K562 (cell line): ENCODE data around the gene MPND. TPM values are rescaled to one million over a fixed set of nuclear protein-coding genes. Genes with fewer than 3 reads are reported as not detected.

Experiments used
- CXXC5 ChIP-seq: fragments of 250-450 bp; sonication (Bioruptor Pico); IDR thresholded peaks from 2 replicates; pipeline ENCODE4 v1.8.0; 2022; ENCODE audit warnings: inconsistent platforms, mild to moderate bottlenecking, moderate library complexity
- GTF2F1 ChIP-seq: IDR thresholded peaks from 2 replicates; pipeline ENCODE4 v1.6.1; 2011; ENCODE audit warnings: low read depth, low read length, improper control_type of control experiment
- IRF2 ChIP-seq: sonication (generic); formaldehyde crosslinking; IDR thresholded peaks from 2 replicates; pipeline ENCODE4 v1.8.1; 2022; ENCODE audit warnings: mild to moderate bottlenecking, missing genetic modification reagents
- SPI1 ChIP-seq: IDR thresholded peaks from 2 replicates; pipeline ENCODE4 v1.6.1; 2011; ENCODE audit warnings: low read depth, low read length, control low read depth, borderline replicate concordance
- ZNF589 ChIP-seq: fragments of 200-800 bp; sonication (Bioruptor generic); IDR thresholded peaks from 2 replicates; pipeline ENCODE4 v1.6.1; 2016; ENCODE audit warnings: low read depth, missing genetic modification characterization, missing compliant biosample characterization
- polyA plus RNA-seq, 8 experiments: library from polyadenylated mRNA; depleted of rRNA in 4 of 8; stranded (reverse) in 5 of 8; unstranded in 3 of 8; fragments of >200 nt; fragmentation: Nextera tagmentation in 2 of 8; fragmentation: Illumina TruSeq in 1 of 8; extraction: Ambion mirVana in 2 of 8; extraction: Trizol in 1 of 8; gene quantifications; 2 replicates each; pipeline versions ENCODE4 v1.2.1 to v1.2.3, GENCODE V29; 2011 to 2014; ENCODE audit warnings: inconsistent platforms in 1 of 8, missing spikeins in 1 of 8
- total RNA-seq, 7 experiments: library from RNA; depleted of rRNA in 6 of 7; stranded (reverse); fragments of >200 nt in 6 of 7; fragmentation: Illumina TruSeq in 2 of 7; extraction: Trizol in 2 of 7; gene quantifications; 2 replicates each; pipeline versions ENCODE4 v1.2.1 to v1.2.3, GENCODE V29; 2011 to 2021; ENCODE audit warnings: low replicate concordance in 1 of 7
- TF ChIP-seq, protein P1 (sequence below): sonication (generic); formaldehyde crosslinking; IDR thresholded peaks from 2 replicates; pipeline ENCODE4 v1.8.1; 2023; ENCODE audit warnings: mild to moderate bottlenecking, missing genetic modification reagents
- TF ChIP-seq, protein P2 (sequence below): sonication (generic); formaldehyde crosslinking; IDR thresholded peaks from 2 replicates; pipeline ENCODE4 v1.8.1; 2023; ENCODE audit warnings: mild to moderate bottlenecking, missing genetic modification reagents, moderate library complexity

The MPND gene
- total and polyA plus RNA-seq, 9 of the 15 experiments (the other 6 are each of a cell fraction or from before 2014, with no cell fraction given), result 0.25 to 14.0 (median 3.9) TPM

DNA sequence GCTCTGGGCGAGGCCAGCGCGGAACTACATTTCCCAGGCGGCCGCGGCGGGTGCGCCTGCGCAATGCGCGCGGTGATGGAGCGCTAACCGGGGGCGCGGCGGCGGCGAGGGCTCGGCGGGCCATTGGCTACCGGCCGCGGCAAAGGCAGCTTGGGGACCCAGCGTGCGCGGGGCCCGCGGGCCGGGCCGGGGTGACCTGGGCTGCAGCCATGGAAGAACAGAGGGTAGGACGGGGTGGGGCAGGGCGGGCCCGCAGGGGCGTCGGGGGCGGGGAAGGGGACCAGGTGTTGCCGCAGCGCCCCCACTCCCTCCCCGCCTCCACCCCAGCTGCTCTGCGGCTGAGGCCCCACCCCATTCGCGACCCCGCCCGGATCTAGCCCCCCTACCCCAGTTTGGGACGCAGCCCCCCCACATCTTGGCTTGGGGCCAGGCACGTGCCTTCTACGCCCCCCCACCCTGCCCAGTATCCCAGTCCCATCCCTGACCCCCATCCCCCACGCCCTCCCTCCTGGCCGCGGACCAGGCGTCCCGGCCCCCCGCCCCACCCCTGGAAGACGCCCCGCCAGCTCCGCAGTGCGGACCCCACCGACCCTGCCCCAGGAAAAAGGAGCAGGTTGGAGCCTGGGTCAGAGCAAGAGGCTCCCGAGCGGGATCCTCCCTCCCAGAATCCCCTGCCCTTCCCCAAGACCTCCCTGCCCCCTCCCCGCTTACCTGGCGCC is 38.7 kb upstream of the MPND start, which contains the start of gene FSD1 (continued):
- TF ChIP-seq IRF2 (CRISPR knock-in tag) (no peak), SPI1 (no peak), GTF2F1 (no peak), ZNF589 (CRISPR knock-in tag) (no peak), CXXC5 (no peak)
- TF ChIP-seq, protein P1, sequence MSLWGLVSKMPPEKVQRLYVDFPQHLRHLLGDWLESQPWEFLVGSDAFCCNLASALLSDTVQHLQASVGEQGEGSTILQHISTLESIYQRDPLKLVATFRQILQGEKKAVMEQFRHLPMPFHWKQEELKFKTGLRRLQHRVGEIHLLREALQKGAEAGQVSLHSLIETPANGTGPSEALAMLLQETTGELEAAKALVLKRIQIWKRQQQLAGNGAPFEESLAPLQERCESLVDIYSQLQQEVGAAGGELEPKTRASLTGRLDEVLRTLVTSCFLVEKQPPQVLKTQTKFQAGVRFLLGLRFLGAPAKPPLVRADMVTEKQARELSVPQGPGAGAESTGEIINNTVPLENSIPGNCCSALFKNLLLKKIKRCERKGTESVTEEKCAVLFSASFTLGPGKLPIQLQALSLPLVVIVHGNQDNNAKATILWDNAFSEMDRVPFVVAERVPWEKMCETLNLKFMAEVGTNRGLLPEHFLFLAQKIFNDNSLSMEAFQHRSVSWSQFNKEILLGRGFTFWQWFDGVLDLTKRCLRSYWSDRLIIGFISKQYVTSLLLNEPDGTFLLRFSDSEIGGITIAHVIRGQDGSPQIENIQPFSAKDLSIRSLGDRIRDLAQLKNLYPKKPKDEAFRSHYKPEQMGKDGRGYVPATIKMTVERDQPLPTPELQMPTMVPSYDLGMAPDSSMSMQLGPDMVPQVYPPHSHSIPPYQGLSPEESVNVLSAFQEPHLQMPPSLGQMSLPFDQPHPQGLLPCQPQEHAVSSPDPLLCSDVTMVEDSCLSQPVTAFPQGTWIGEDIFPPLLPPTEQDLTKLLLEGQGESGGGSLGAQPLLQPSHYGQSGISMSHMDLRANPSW (CRISPR knock-in tag), result no peak
- TF ChIP-seq, protein P2, sequence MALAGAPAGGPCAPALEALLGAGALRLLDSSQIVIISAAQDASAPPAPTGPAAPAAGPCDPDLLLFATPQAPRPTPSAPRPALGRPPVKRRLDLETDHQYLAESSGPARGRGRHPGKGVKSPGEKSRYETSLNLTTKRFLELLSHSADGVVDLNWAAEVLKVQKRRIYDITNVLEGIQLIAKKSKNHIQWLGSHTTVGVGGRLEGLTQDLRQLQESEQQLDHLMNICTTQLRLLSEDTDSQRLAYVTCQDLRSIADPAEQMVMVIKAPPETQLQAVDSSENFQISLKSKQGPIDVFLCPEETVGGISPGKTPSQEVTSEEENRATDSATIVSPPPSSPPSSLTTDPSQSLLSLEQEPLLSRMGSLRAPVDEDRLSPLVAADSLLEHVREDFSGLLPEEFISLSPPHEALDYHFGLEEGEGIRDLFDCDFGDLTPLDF (CRISPR knock-in tag), result no peak
